GM23338 (cell line): Measurements from ENCODE around the gene DIO3. TPM values are rescaled to one million over a fixed set of nuclear protein-coding genes. Genes with fewer than 3 reads are reported as not detected.

Experiments
- ATAC-seq: fragments of 200-7000 bp; cut with Tn5 transposase; 3 replicates; pipeline ENCODE4 v1.9.1; 2020
- DNase-seq: peaks from one replicate; pipeline ENCODE4 v3.0.0-alpha.2; 2015; ENCODE audit warnings: low spot score
- H2AFZ ChIP-seq: fragments of 200-600 bp; sonication (generic); 2 replicates; pipeline ENCODE4 v1.8.0; 2016; ENCODE audit warnings: antibody characterized with exemption, mild to moderate bottlenecking, moderate library complexity
- H3F3A ChIP-seq: fragments of 200-600 bp; sonication (generic); replicated peaks from 2 replicates; pipeline ENCODE4 v1.8.0; 2017; ENCODE audit warnings: antibody characterized with exemption, mixed run types, low read depth
- H3K27ac ChIP-seq: fragments of 200-600 bp; sonication (generic); 2 replicates; pipeline ENCODE4 v1.6.1; 2016; ENCODE audit warnings: low read depth
- H3K27me3 ChIP-seq: fragments of 200-600 bp; sonication (generic); 2 replicates; pipeline ENCODE4 v1.8.0; 2016; ENCODE audit warnings: mild to moderate bottlenecking, mixed run types, moderate library complexity; ENCODE audit not compliant: insufficient read depth
- H3K36me3 ChIP-seq: fragments of 200-600 bp; sonication (generic); 2 replicates; pipeline ENCODE4 v1.8.0; 2016; ENCODE audit warnings: mild to moderate bottlenecking; ENCODE audit not compliant: insufficient read depth
- H3K4me1 ChIP-seq: fragments of 200-600 bp; sonication (generic); 2 replicates; pipeline ENCODE4 v1.8.0; 2016; ENCODE audit warnings: mild to moderate bottlenecking, moderate library complexity; ENCODE audit not compliant: insufficient read depth
- H3K4me2 ChIP-seq: fragments of 200-600 bp; sonication (generic); 2 replicates; pipeline ENCODE4 v1.7.1; 2017; ENCODE audit warnings: mixed run types
- H3K4me3 ChIP-seq: fragments of 200-600 bp; sonication (generic); 2 replicates; pipeline ENCODE4 v1.6.1; 2016; ENCODE audit warnings: mixed run types
- H3K79me2 ChIP-seq: fragments of 200-600 bp; sonication (generic); replicated peaks from 2 replicates; pipeline ENCODE4 v1.8.0; 2017; ENCODE audit warnings: mild to moderate bottlenecking; ENCODE audit not compliant: insufficient read depth
- H3K9me2 ChIP-seq: fragments of 200-600 bp; sonication (generic); 2 replicates; pipeline ENCODE4 v1.8.0; 2017; ENCODE audit not compliant: insufficient read depth
- H4K20me1 ChIP-seq: fragments of 200-600 bp; sonication (generic); replicated peaks from 2 replicates; pipeline ENCODE4 v1.8.0; 2017; ENCODE audit warnings: mild to moderate bottlenecking; ENCODE audit not compliant: insufficient read depth
- H3K27ac Mint-ChIP-seq: 2 replicates; pipeline ENCODE4 v1.8.0; 2020; ENCODE audit warnings: inconsistent platforms, mild to moderate bottlenecking, moderate library complexity, mixed read lengths
- H3K27me3 Mint-ChIP-seq: 3 replicates; pipeline ENCODE4 v1.8.0; 2022; ENCODE audit warnings: low read depth, mild to moderate bottlenecking, moderate library complexity, mixed read lengths, inconsistent platforms; ENCODE audit not compliant: insufficient read depth, poor library complexity
- H3K36me3 Mint-ChIP-seq: 3 replicates; pipeline ENCODE4 v1.8.0; 2021; ENCODE audit warnings: low read depth, mild to moderate bottlenecking, inconsistent platforms, moderate library complexity, mixed read lengths
- H3K4me1 Mint-ChIP-seq: 3 replicates; pipeline ENCODE4 v1.8.0; 2020; ENCODE audit warnings: mild to moderate bottlenecking, inconsistent platforms, mixed read lengths
- H3K4me3 Mint-ChIP-seq: 3 replicates; pipeline ENCODE4 v1.8.0; 2021; ENCODE audit warnings: moderate library complexity, mild to moderate bottlenecking, inconsistent platforms, mixed read lengths
- H3K9me3 Mint-ChIP-seq: 3 replicates; pipeline ENCODE4 v1.8.0; 2020; ENCODE audit warnings: moderate library complexity, mild to moderate bottlenecking, inconsistent platforms, mixed read lengths
- CREB1 ChIP-seq: fragments of 250-450 bp; sonication (Bioruptor Pico); IDR thresholded peaks from 2 replicates; pipeline ENCODE4 v1.5.0; 2020; ENCODE audit warnings: low read depth, mild to moderate bottlenecking, moderate library complexity
- EZH2 ChIP-seq: fragments of 200-600 bp; sonication (generic); IDR thresholded peaks from one replicate; pipeline ENCODE4 v1.8.0; 2017; ENCODE audit warnings: antibody characterized with exemption, mild to moderate bottlenecking, low read depth; ENCODE audit not compliant: unreplicated experiment
- EZH2phosphoT487 ChIP-seq: fragments of 200-600 bp; sonication (generic); IDR thresholded peaks from one replicate; pipeline ENCODE4 v1.8.1; 2018; ENCODE audit warnings: antibody characterized with exemption; ENCODE audit not compliant: unreplicated experiment
- JUNB ChIP-seq: IDR thresholded peaks from one replicate; pipeline ENCODE4 v1.6.1; 2016; ENCODE audit warnings: antibody characterized with exemption; ENCODE audit not compliant: unreplicated experiment
- POLR2AphosphoS5 ChIP-seq: IDR thresholded peaks from 2 replicates; pipeline ENCODE4 v1.6.1; 2016; ENCODE audit warnings: antibody characterized with exemption, low read depth
- STAT1 ChIP-seq: IDR thresholded peaks from one replicate; pipeline ENCODE4 v1.6.1; 2016; ENCODE audit warnings: antibody characterized with exemption; ENCODE audit not compliant: unreplicated experiment
- ZNF331 ChIP-seq: fragments of 250-450 bp; sonication (Bioruptor Pico); IDR thresholded peaks from 2 replicates; pipeline ENCODE4 v1.5.0; 2020; ENCODE audit warnings: low read depth, mild to moderate bottlenecking, moderate library complexity
- polyA plus RNA-seq: library from polyadenylated mRNA; unstranded; fragments of >200 nt; fragmentation: Nextera tagmentation; extraction: Ambion mirVana; gene quantifications from 2 replicates; pipeline ENCODE4 v1.2.1, GENCODE V29; 2016
- total RNA-seq: library from RNA; depleted of rRNA; stranded (reverse); fragments of >200 nt; shearing (Covaris generic); gene quantifications from 2 replicates; pipeline ENCODE4 v1.2.3, GENCODE V29; 2014
- TF ChIP-seq, protein P1 (sequence below): IDR thresholded peaks from 2 replicates; pipeline ENCODE4 v1.6.1; 2016; ENCODE audit warnings: antibody characterized with exemption
- TF ChIP-seq, protein P2 (sequence below): IDR thresholded peaks from one replicate; pipeline ENCODE4 v1.6.1; 2018; ENCODE audit warnings: antibody characterized with exemption; ENCODE audit not compliant: unreplicated experiment
- TF ChIP-seq, protein P3 (sequence below), 2 experiments: fragments of 200-600 bp in 1 of 2; sonication (generic) in 1 of 2; conservative IDR thresholded peaks; 2 replicates each; pipeline versions ENCODE4 v1.5.1 to v1.6.1; 2016 to 2017; ENCODE audit warnings: antibody characterized with exemption in 2 of 2, low read depth in 2 of 2, mild to moderate bottlenecking in 2 of 2, moderate library complexity in 1 of 2

Gene DIO3
- total and polyA plus RNA-seq, 2 experiments from 2014 or later, result 0.10 to 0.28 TPM

DNA sequence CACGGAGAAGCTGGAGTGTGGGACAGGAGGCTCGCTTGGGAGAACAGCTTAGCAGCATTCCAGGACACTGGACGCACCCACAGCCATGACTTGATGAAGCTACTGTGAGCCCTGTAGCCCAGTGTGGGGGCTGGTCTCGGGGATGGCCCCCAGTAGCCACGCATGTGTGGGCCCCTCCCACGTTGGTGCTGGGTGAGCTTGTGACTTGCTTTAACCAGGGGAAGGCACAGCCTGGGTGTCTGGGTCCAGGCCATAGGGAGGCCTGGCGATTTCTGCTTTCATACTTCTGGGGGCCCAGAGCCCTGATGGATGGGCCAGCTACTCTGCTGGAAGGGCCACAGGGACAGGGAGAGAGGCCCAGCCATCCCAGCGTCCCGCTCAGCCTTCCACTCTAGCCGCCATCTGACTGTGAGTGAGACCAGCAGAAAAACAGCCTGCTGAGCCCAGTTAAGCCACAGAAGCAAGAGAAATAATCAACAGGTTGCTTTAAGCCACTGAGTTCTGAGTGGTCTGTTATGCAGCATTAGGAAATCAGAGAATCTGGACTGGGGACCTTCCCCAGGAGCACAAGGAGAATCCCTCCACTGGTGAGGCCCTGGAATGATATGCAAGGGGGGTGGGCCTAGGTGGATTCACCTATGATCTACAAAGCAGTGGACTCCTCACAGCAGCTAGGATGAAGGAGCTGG lies 16.1 kb downstream of the DIO3 start:
- H3K4me3 Mint-ChIP-seq, result no peak overlapping the region
- H3K9me3 Mint-ChIP-seq, result no peaks in the 10 kb centered on the region
- Histone ChIP-seq H3K4me2 (no peak overlapping the region), H4K20me1 (no peaks in the 10 kb centered on the region), H3F3A (no peaks in the 10 kb centered on the region), H3K36me3 (no peaks in the 10 kb centered on the region), H3K79me2 (no peaks in the 10 kb centered on the region), H3K4me1 (no peaks in the 10 kb centered on the region), H3K9me2 (no peaks in the 10 kb centered on the region), H3K27ac (no peak overlapping the region), H3K4me3 (no peak overlapping the region), H2AFZ (no peak overlapping the region), H3K27me3 (no peaks in the 10 kb centered on the region)
- H3K36me3 Mint-ChIP-seq, result no peaks in the 10 kb centered on the region
- no peaks in the 10 kb centered on the region for H3K27me3 Mint-ChIP-seq
- DNase-seq (no peak), ATAC-seq (no peak)
- H3K4me1 Mint-ChIP-seq, result no peaks in the 10 kb centered on the region
- no peak overlapping the region for H3K27ac Mint-ChIP-seq
- TF ChIP-seq, protein P1, sequence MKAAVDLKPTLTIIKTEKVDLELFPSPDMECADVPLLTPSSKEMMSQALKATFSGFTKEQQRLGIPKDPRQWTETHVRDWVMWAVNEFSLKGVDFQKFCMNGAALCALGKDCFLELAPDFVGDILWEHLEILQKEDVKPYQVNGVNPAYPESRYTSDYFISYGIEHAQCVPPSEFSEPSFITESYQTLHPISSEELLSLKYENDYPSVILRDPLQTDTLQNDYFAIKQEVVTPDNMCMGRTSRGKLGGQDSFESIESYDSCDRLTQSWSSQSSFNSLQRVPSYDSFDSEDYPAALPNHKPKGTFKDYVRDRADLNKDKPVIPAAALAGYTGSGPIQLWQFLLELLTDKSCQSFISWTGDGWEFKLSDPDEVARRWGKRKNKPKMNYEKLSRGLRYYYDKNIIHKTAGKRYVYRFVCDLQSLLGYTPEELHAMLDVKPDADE, result no peak
- TF ChIP-seq POLR2AphosphoS5, result no peak
- TF ChIP-seq, protein P2, sequence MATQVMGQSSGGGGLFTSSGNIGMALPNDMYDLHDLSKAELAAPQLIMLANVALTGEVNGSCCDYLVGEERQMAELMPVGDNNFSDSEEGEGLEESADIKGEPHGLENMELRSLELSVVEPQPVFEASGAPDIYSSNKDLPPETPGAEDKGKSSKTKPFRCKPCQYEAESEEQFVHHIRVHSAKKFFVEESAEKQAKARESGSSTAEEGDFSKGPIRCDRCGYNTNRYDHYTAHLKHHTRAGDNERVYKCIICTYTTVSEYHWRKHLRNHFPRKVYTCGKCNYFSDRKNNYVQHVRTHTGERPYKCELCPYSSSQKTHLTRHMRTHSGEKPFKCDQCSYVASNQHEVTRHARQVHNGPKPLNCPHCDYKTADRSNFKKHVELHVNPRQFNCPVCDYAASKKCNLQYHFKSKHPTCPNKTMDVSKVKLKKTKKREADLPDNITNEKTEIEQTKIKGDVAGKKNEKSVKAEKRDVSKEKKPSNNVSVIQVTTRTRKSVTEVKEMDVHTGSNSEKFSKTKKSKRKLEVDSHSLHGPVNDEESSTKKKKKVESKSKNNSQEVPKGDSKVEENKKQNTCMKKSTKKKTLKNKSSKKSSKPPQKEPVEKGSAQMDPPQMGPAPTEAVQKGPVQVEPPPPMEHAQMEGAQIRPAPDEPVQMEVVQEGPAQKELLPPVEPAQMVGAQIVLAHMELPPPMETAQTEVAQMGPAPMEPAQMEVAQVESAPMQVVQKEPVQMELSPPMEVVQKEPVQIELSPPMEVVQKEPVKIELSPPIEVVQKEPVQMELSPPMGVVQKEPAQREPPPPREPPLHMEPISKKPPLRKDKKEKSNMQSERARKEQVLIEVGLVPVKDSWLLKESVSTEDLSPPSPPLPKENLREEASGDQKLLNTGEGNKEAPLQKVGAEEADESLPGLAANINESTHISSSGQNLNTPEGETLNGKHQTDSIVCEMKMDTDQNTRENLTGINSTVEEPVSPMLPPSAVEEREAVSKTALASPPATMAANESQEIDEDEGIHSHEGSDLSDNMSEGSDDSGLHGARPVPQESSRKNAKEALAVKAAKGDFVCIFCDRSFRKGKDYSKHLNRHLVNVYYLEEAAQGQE, result no peak

DNA sequence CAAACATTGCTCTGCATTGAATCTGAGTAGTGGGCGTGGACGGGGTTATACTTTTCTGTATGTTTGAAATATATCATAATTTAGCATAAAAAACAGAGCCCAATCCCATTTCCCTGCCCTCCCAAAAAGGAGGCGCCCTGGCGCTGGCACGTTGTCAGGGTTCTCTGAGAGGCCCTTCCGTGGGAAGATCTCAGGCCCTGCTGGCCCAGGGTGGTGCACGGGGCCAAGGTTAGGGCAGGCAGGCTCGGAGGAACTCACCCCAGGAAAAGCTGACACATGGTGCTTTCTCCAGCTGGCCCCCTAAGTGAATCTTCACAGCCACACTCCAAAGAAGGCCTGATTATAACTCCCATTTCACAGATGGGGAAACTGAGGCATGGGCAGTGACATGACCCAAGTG lies 17.2 kb downstream of the DIO3 start:
- Histone ChIP-seq H3K9me2 (no peaks in the 10 kb centered on the region), H3K4me3 (no peak overlapping the region), H3K79me2 (no peaks in the 10 kb centered on the region), H4K20me1 (no peaks in the 10 kb centered on the region), H3F3A (no peaks in the 10 kb centered on the region), H3K4me2 (no peak overlapping the region), H3K4me1 (no peaks in the 10 kb centered on the region), H3K36me3 (no peaks in the 10 kb centered on the region), H3K27me3 (no peaks in the 10 kb centered on the region), H3K27ac (no peak overlapping the region), H2AFZ (no peak overlapping the region)
- H3K4me3 Mint-ChIP-seq, result no peak overlapping the region
- ATAC-seq (no peak), DNase-seq (no peak)
- H3K27ac Mint-ChIP-seq, result no peak overlapping the region
- H3K36me3 Mint-ChIP-seq, result no peaks in the 10 kb centered on the region
- no peaks in the 10 kb centered on the region for H3K27me3 Mint-ChIP-seq
- no peaks in the 10 kb centered on the region for H3K4me1 Mint-ChIP-seq
- no peaks in the 10 kb centered on the region for H3K9me3 Mint-ChIP-seq
- no peak for TF ChIP-seq JUNB
- TF ChIP-seq, protein P2, result no peak
- no peak for TF ChIP-seq EZH2
- TF ChIP-seq, protein P1, result no peak
- TF ChIP-seq ZNF331 (CRISPR knock-in tag), result no peak
- no peak for TF ChIP-seq STAT1
- no peak for TF ChIP-seq CREB1 (CRISPR knock-in tag)
- TF ChIP-seq, protein P3, sequence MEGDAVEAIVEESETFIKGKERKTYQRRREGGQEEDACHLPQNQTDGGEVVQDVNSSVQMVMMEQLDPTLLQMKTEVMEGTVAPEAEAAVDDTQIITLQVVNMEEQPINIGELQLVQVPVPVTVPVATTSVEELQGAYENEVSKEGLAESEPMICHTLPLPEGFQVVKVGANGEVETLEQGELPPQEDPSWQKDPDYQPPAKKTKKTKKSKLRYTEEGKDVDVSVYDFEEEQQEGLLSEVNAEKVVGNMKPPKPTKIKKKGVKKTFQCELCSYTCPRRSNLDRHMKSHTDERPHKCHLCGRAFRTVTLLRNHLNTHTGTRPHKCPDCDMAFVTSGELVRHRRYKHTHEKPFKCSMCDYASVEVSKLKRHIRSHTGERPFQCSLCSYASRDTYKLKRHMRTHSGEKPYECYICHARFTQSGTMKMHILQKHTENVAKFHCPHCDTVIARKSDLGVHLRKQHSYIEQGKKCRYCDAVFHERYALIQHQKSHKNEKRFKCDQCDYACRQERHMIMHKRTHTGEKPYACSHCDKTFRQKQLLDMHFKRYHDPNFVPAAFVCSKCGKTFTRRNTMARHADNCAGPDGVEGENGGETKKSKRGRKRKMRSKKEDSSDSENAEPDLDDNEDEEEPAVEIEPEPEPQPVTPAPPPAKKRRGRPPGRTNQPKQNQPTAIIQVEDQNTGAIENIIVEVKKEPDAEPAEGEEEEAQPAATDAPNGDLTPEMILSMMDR (conservative IDR thresholded peaks at IDR 0.05; ENCODE audit: low read depth in 2 of 2), result no peak
- TF ChIP-seq EZH2phosphoT487, result no peak
